ENCODE data around the gene SNX8.

GRCh38 chr7:2325162-2325561 lies 10.9 kb upstream of the SNX8 start:
- TF ChIP-seq CTCF (IDR thresholded peaks at IDR 0.05) (no peak), POLR2A (IDR thresholded peaks at IDR 0.05) (no peak), POLR2AphosphoS5 (IDR thresholded peaks at IDR 0.05) (no peak)
